Stimulated activated CD4-positive, alpha-beta T cell treated with anti-CD3 and anti-CD28 coated beads, Interleukin-1b, Interleukin-23, amount 100 ng/mL, for 4 hours (primary cell): Measurements from ENCODE around the gene SMYD3.
"Not testable (repeated sequence)": the region's sequence is repeated elsewhere in the genome, so short reads cannot be mapped to it uniquely, and the experiment has no call there.

Source experiments
- DNase-seq, 2 donors: peaks; one replicate each; pipeline ENCODE4 v3.0.0-alpha.2; 2020; ENCODE audit warnings: low read depth in 2 of 2

SMYD3 gene

GRCh38 chr1:246108278-246108925, 398.7 kb downstream of the SMYD3 start:
- DNase-seq = no peak

GRCh38 chr1:246107516-246108277, 399.4 kb downstream of the SMYD3 start:
- DNase-seq = no peak

- no peak for DNase-seq
Observed at GRCh38 chr1:246106342-246106763, 400.7 kb downstream of the SMYD3 start.

- DNase-seq = no peak
Observed at GRCh38 chr1:246104927-246105326, 402.2 kb downstream of the SMYD3 start.

GRCh38 chr1:246099570-246099969, 407.5 kb downstream of the SMYD3 start:
- no peak for DNase-seq

GRCh38 chr1:246096356-246096755, 410.7 kb downstream of the SMYD3 start:
- DNase-seq = no peak

GRCh38 chr1:246095443-246095842, 411.6 kb downstream of the SMYD3 start:
- DNase-seq = no peak

- no peak for DNase-seq
Observed at GRCh38 chr1:246093230-246093629, 413.8 kb downstream of the SMYD3 start.

- no peak for DNase-seq
Observed at GRCh38 chr1:246092136-246092535, 414.9 kb downstream of the SMYD3 start.

- DNase-seq = no peak
Observed at GRCh38 chr1:246091477-246091876, 415.6 kb downstream of the SMYD3 start.

- DNase-seq = no peak
Observed at GRCh38 chr1:246086191-246086590, 420.9 kb downstream of the SMYD3 start.

- DNase-seq = no peak
Observed at GRCh38 chr1:246083416-246083815, 423.7 kb downstream of the SMYD3 start.

- no peak for DNase-seq
Observed at GRCh38 chr1:246081856-246082668, 425.0 kb downstream of the SMYD3 start.

GRCh38 chr1:246081138-246081702, 425.9 kb downstream of the SMYD3 start:
- no peak for DNase-seq

- DNase-seq = no peak
Observed at GRCh38 chr1:246080031-246080430, 427.0 kb downstream of the SMYD3 start.

- no peak for DNase-seq
Observed at GRCh38 chr1:246078888-246079252, 428.2 kb downstream of the SMYD3 start.

GRCh38 chr1:246078126-246078887, 428.8 kb downstream of the SMYD3 start:
- DNase-seq = no peak

- no peak for DNase-seq
Observed at GRCh38 chr1:246077476-246077875, 429.6 kb downstream of the SMYD3 start.

- no peak for DNase-seq
Observed at GRCh38 chr1:246074421-246074820, 432.7 kb downstream of the SMYD3 start.

GRCh38 chr1:246072456-246072955, 434.6 kb downstream of the SMYD3 start:
- no peak for DNase-seq

GRCh38 chr1:246071981-246072380, 435.1 kb downstream of the SMYD3 start:
- not testable (repeated sequence) for DNase-seq
